Astrocyte (in vitro differentiated cells and primary cell): ENCODE data around the gene FTO. TPM values are rescaled to one million over a fixed set of nuclear protein-coding genes. Genes with fewer than 3 reads are reported as not detected.

Experiments
- DNase-seq: peaks from one replicate; pipeline ENCODE4 v3.0.0-alpha.2; 2010; ENCODE audit warnings: low read depth
- FAIRE-seq: peaks from 2 replicates; lab custom pipeline; 2011; peaks lifted over from hg19 to GRCh38; lab: Jason Lieb, UNC
- H2AFZ ChIP-seq: 2 replicates; pipeline ENCODE4 v1.6.0; 2012; ENCODE audit warnings: low read depth, low read length, inconsistent platforms
- H3K27ac ChIP-seq: 2 replicates; pipeline ENCODE4 v1.5.1; 2011; ENCODE audit warnings: low read depth, low read length, inconsistent platforms
- H3K27me3 ChIP-seq: 2 replicates; pipeline ENCODE4 v1.6.0; 2011; ENCODE audit warnings: low read length, inconsistent platforms; ENCODE audit not compliant: insufficient read depth
- H3K36me3 ChIP-seq: 2 replicates; pipeline ENCODE4 v1.5.1; 2011; ENCODE audit warnings: low read length, inconsistent platforms; ENCODE audit not compliant: insufficient read depth
- H3K4me1 ChIP-seq: 2 replicates; pipeline ENCODE4 v1.5.1; 2011; ENCODE audit warnings: low read length, inconsistent platforms; ENCODE audit not compliant: insufficient read depth
- H3K4me2 ChIP-seq: 2 replicates; pipeline ENCODE4 v1.6.0; 2012; ENCODE audit warnings: low read length, inconsistent platforms
- H3K4me3 ChIP-seq: 2 replicates; pipeline ENCODE4 v1.5.1; 2011; ENCODE audit warnings: low read depth, mild to moderate bottlenecking, low read length, inconsistent platforms; ENCODE audit not compliant: insufficient read depth
- H3K79me2 ChIP-seq: 2 replicates; pipeline ENCODE4 v1.6.0; 2012; ENCODE audit warnings: mild to moderate bottlenecking, low read length, inconsistent platforms; ENCODE audit not compliant: insufficient read depth
- H3K9ac ChIP-seq: 2 replicates; pipeline ENCODE4 v1.6.0; 2012; ENCODE audit warnings: mild to moderate bottlenecking, low read length, inconsistent platforms
- H3K9me3 ChIP-seq: 2 replicates; pipeline ENCODE4 v1.5.1; 2012; ENCODE audit warnings: low read depth, mild to moderate bottlenecking, low read length, inconsistent platforms; ENCODE audit not compliant: insufficient read depth
- H4K20me1 ChIP-seq: 2 replicates; pipeline ENCODE4 v1.6.0; 2012; ENCODE audit warnings: low read length, inconsistent platforms; ENCODE audit not compliant: insufficient read depth
- H3K27ac Mint-ChIP-seq: one replicate; pipeline ENCODE4 v1.8.0; 2021; ENCODE audit warnings: mild to moderate bottlenecking, mixed read lengths; ENCODE audit not compliant: unreplicated experiment
- H3K27me3 Mint-ChIP-seq: one replicate; pipeline ENCODE4 v1.8.0; 2021; ENCODE audit warnings: low read depth, mixed read lengths; ENCODE audit not compliant: unreplicated experiment
- H3K36me3 Mint-ChIP-seq: one replicate; pipeline ENCODE4 v1.8.0; 2021; ENCODE audit warnings: low read depth, mixed read lengths; ENCODE audit not compliant: unreplicated experiment
- H3K4me1 Mint-ChIP-seq: one replicate; pipeline ENCODE4 v1.8.0; 2021; ENCODE audit warnings: low read depth, mixed read lengths; ENCODE audit not compliant: unreplicated experiment
- H3K4me3 Mint-ChIP-seq: one replicate; pipeline ENCODE4 v1.8.0; 2021; ENCODE audit warnings: mild to moderate bottlenecking, moderate library complexity, mixed read lengths; ENCODE audit not compliant: unreplicated experiment
- H3K9me3 Mint-ChIP-seq: one replicate; pipeline ENCODE4 v1.8.0; 2021; ENCODE audit warnings: mild to moderate bottlenecking, mixed read lengths; ENCODE audit not compliant: unreplicated experiment
- EZH2 ChIP-seq: IDR thresholded peaks from 2 replicates; pipeline ENCODE4 v1.6.1; 2012; ENCODE audit warnings: mild to moderate bottlenecking, low read length, inconsistent platforms; ENCODE audit not compliant: insufficient read depth
- total RNA-seq: library from RNA; stranded (reverse); gene quantifications from 2 replicates; pipeline ENCODE4 v1.2.1, GENCODE V29; 2021
- TF ChIP-seq, protein P1 (sequence below): IDR thresholded peaks from 2 replicates; pipeline ENCODE4 v1.5.1; 2011; ENCODE audit warnings: low read depth, mild to moderate bottlenecking, inconsistent platforms, low read length, moderate library complexity; ENCODE audit not compliant: insufficient read depth

FTO gene
- total RNA-seq, 1 donor from 2014 or later = 73.1 TPM

- no peak overlapping the region for H3K4me3 Mint-ChIP-seq
- H3K4me1 Mint-ChIP-seq = no peaks in the 10 kb centered on the region
- H3K9me3 ChIP-seq = no peaks in the 10 kb centered on the region
- H3K27ac ChIP-seq = no peak overlapping the region
- H4K20me1 ChIP-seq = peaks cover 10% of the 10 kb centered on the region
- H3K36me3 Mint-ChIP-seq = peaks cover 6% of the 10 kb centered on the region
- no peaks in the 10 kb centered on the region for H3K4me1 ChIP-seq
- no peak overlapping the region for H3K9ac ChIP-seq
- FAIRE-seq (no peak), DNase-seq (no peak)
- TF ChIP-seq, protein P1, sequence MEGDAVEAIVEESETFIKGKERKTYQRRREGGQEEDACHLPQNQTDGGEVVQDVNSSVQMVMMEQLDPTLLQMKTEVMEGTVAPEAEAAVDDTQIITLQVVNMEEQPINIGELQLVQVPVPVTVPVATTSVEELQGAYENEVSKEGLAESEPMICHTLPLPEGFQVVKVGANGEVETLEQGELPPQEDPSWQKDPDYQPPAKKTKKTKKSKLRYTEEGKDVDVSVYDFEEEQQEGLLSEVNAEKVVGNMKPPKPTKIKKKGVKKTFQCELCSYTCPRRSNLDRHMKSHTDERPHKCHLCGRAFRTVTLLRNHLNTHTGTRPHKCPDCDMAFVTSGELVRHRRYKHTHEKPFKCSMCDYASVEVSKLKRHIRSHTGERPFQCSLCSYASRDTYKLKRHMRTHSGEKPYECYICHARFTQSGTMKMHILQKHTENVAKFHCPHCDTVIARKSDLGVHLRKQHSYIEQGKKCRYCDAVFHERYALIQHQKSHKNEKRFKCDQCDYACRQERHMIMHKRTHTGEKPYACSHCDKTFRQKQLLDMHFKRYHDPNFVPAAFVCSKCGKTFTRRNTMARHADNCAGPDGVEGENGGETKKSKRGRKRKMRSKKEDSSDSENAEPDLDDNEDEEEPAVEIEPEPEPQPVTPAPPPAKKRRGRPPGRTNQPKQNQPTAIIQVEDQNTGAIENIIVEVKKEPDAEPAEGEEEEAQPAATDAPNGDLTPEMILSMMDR = no peak
- no peak for TF ChIP-seq EZH2
- no peak overlapping the region for H3K27ac Mint-ChIP-seq
- no peaks in the 10 kb centered on the region for H3K79me2 ChIP-seq
- H3K4me2 ChIP-seq = no peak overlapping the region
- no peaks in the 10 kb centered on the region for H3K27me3 Mint-ChIP-seq
- no peaks in the 10 kb centered on the region for H3K27me3 ChIP-seq
- no peaks in the 10 kb centered on the region for H3K9me3 Mint-ChIP-seq
- no peaks in the 10 kb centered on the region for H3K36me3 ChIP-seq
- no peak overlapping the region for H3K4me3 ChIP-seq
- H2AFZ ChIP-seq = no peak overlapping the region
Observed at GRCh38 chr16:54099627-54100026, 395.7 kb downstream of the FTO start.

- no peak overlapping the region for H3K4me3 Mint-ChIP-seq
- DNase-seq (no peak), FAIRE-seq (no peak)
- H3K79me2 ChIP-seq = no peaks in the 10 kb centered on the region
- H3K4me1 Mint-ChIP-seq = peaks cover 4% of the 10 kb centered on the region
- H3K36me3 Mint-ChIP-seq = peaks cover under 1% of the 10 kb centered on the region
- no peak overlapping the region for H3K27ac Mint-ChIP-seq
- no peaks in the 10 kb centered on the region for H3K27me3 Mint-ChIP-seq
- H3K9ac ChIP-seq = no peak overlapping the region
- peaks cover 8% of the 10 kb centered on the region for H4K20me1 ChIP-seq
- H3K27ac ChIP-seq = no peak overlapping the region
- no peak overlapping the region for H2AFZ ChIP-seq
- H3K4me3 ChIP-seq = no peak overlapping the region
- no peaks in the 10 kb centered on the region for H3K27me3 ChIP-seq
- H3K9me3 Mint-ChIP-seq = no peaks in the 10 kb centered on the region
- H3K36me3 ChIP-seq = no peaks in the 10 kb centered on the region
- H3K9me3 ChIP-seq = no peaks in the 10 kb centered on the region
- no peaks in the 10 kb centered on the region for H3K4me1 ChIP-seq
- H3K4me2 ChIP-seq = no peak overlapping the region
- no peak for TF ChIP-seq EZH2
- TF ChIP-seq, protein P1 = no peak
Observed at GRCh38 chr16:54102888-54103866, 399.2 kb downstream of the FTO start.

GRCh38 chr16:54106057-54106456, 402.1 kb downstream of the FTO start:
- H4K20me1 ChIP-seq = peaks cover 8% of the 10 kb centered on the region
- H3K36me3 ChIP-seq = no peaks in the 10 kb centered on the region
- H3K4me2 ChIP-seq = no peak overlapping the region
- no peak overlapping the region for H3K4me3 ChIP-seq
- no peak overlapping the region for H3K27ac ChIP-seq
- H3K27me3 ChIP-seq = no peaks in the 10 kb centered on the region
- DNase-seq (no peak), FAIRE-seq (no peak)
- H3K9ac ChIP-seq = no peak overlapping the region
- no peaks in the 10 kb centered on the region for H3K79me2 ChIP-seq
- Mint-ChIP-seq H3K4me1 (peaks cover 4% of the 10 kb centered on the region), H3K9me3 (no peaks in the 10 kb centered on the region), H3K36me3 (peaks cover 6% of the 10 kb centered on the region), H3K27me3 (no peaks in the 10 kb centered on the region), H3K4me3 (no peak overlapping the region), H3K27ac (no peak overlapping the region)
- no peak overlapping the region for H2AFZ ChIP-seq
- no peaks in the 10 kb centered on the region for H3K4me1 ChIP-seq
- TF ChIP-seq, protein P1 = no peak
- TF ChIP-seq EZH2 = no peak
- no peaks in the 10 kb centered on the region for H3K9me3 ChIP-seq
